Neural progenitor cell (in vitro differentiated cells): ENCODE results near the gene GPX7.

Experiments used
- CTCF ChIP-seq: fragments of 200-600 bp; sonication (generic); IDR thresholded peaks from 2 replicates; pipeline ENCODE4 v1.5.1; 2017; ENCODE audit warnings: antibody characterized with exemption, mild to moderate bottlenecking
- EZH2 ChIP-seq: fragments of 200-600 bp; sonication (generic); IDR thresholded peaks from 2 replicates; pipeline ENCODE4 v1.6.1; 2017; ENCODE audit warnings: antibody characterized with exemption, mild to moderate bottlenecking, moderate library complexity

- TF ChIP-seq CTCF (no peak), EZH2 (peak; percentile 46)
Observed at GRCh38 chr1:52632732-52633290, 30.6 kb downstream of the GPX7 start, which contains the start of gene SHISAL2A.
